ENCODE data around the gene CDHR1.

The CDHR1 gene

GRCh38 chr10:84267503-84268126 lies 73.3 kb downstream of the CDHR1 start:
- no peak for DNase-seq

DNA sequence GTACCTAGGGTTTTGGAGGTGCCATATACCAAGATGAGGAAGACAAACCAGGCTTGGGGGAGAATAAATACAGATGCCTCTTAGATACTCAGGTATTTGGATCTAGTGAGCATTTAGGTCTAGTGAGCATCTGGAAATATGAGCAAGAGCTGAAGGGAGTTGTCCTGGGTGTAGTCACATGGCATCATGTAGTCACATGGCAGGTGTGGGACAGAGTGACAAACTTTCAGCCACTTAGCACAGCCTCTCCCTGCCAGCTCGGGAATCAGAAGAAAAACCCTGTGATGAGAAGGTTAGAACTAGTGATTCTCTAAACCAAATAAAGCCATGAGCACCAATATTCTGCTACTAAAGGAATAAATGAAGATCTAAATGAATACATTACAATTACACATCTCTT lies 74.8 kb downstream of the CDHR1 start:
- DNase-seq: no peak

Measured in T1000 (cell line).